MM.1S (cell line): ENCODE data around the gene DDX5.

ENCODE experiments used
- EZH2 ChIP-seq: fragments of 300-600 bp; sonication (generic); optimal IDR thresholded peaks from 2 replicates; pipeline ENCODE3; 2017; ENCODE audit warnings: low read depth, mild to moderate bottlenecking, antibody characterized with exemption, low read length, mixed read lengths
- TF ChIP-seq, protein P1 (sequence below): fragments of 300-600 bp; sonication (generic); IDR thresholded peaks from 2 replicates; pipeline ENCODE4 v1.5.1; 2016; ENCODE audit warnings: antibody characterized with exemption, low read length, mixed read lengths

DNA sequence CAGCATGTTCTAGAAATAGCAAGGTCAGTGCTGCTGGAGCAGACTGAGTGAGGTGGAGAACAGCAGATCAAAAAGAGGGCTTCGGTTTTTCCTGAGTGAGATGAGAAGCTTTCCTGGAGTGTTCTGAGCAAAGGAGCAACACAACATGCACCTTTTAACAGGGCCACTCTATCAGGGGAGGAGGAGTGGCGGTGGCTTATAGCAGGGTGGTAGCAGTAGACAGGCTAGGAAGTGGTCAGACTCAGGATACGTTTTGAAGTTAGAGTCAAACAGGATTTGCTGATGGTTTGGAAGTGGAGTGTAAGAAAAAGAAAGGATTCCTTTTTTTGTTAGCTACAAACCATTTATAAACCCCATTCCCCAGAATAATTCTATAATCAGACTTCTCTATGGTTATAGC is 21.7 kb downstream of the DDX5 start:
- TF ChIP-seq EZH2 = no peak
- TF ChIP-seq, protein P1, sequence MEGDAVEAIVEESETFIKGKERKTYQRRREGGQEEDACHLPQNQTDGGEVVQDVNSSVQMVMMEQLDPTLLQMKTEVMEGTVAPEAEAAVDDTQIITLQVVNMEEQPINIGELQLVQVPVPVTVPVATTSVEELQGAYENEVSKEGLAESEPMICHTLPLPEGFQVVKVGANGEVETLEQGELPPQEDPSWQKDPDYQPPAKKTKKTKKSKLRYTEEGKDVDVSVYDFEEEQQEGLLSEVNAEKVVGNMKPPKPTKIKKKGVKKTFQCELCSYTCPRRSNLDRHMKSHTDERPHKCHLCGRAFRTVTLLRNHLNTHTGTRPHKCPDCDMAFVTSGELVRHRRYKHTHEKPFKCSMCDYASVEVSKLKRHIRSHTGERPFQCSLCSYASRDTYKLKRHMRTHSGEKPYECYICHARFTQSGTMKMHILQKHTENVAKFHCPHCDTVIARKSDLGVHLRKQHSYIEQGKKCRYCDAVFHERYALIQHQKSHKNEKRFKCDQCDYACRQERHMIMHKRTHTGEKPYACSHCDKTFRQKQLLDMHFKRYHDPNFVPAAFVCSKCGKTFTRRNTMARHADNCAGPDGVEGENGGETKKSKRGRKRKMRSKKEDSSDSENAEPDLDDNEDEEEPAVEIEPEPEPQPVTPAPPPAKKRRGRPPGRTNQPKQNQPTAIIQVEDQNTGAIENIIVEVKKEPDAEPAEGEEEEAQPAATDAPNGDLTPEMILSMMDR = no peak
